ENCODE results near the gene CDH26. TPM values are rescaled to one million over a fixed set of nuclear protein-coding genes. Genes with fewer than 3 reads are reported as not detected.

CDH26 gene
- total and polyA plus RNA-seq, 10 of the 15 experiments (the other 5 are each of a cell fraction or from before 2014, with no cell fraction given): 0.03 to 0.19 (median 0.08) TPM; not detected in 4

DNA sequence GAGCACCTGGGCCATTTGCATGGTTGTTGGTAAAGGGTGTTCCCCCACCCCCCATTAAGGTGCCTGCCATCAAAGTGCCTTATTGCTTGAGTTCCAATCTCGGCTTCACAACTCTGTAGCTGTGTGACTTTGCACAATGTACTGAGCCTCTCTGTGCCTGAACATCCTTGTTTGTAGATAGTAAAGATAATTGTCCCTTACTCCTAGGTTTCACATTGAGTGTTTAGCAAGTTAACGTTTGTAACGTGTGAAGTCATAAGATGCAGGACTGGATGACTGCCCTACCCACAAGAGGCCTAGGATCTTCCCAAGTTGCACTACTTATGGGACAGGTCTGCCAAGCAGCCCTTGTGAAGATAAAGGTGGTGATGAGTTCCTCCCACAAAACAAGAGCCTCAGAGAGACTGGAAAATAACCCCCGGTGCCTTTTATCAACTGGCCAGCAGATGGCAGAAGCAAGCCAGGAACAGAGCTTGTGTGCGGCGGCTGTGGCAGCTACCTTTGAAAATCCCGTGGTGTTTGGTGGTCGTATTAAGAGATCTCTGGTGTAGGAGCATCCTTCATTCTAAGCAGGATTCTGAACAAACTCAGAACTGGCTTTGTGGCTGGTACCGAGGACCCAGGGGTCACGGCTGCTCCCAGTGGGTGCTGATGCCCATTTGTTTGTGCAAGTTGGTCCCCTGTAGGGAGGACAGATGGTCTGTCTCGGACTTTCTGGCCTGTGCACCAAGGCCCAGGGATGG lies 99.1 kb downstream of the CDH26 start (continued):
- TF ChIP-seq, protein P1, sequence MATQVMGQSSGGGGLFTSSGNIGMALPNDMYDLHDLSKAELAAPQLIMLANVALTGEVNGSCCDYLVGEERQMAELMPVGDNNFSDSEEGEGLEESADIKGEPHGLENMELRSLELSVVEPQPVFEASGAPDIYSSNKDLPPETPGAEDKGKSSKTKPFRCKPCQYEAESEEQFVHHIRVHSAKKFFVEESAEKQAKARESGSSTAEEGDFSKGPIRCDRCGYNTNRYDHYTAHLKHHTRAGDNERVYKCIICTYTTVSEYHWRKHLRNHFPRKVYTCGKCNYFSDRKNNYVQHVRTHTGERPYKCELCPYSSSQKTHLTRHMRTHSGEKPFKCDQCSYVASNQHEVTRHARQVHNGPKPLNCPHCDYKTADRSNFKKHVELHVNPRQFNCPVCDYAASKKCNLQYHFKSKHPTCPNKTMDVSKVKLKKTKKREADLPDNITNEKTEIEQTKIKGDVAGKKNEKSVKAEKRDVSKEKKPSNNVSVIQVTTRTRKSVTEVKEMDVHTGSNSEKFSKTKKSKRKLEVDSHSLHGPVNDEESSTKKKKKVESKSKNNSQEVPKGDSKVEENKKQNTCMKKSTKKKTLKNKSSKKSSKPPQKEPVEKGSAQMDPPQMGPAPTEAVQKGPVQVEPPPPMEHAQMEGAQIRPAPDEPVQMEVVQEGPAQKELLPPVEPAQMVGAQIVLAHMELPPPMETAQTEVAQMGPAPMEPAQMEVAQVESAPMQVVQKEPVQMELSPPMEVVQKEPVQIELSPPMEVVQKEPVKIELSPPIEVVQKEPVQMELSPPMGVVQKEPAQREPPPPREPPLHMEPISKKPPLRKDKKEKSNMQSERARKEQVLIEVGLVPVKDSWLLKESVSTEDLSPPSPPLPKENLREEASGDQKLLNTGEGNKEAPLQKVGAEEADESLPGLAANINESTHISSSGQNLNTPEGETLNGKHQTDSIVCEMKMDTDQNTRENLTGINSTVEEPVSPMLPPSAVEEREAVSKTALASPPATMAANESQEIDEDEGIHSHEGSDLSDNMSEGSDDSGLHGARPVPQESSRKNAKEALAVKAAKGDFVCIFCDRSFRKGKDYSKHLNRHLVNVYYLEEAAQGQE (IDR thresholded peaks at IDR 0.05; ENCODE audit: low read depth, low read length): no peak
- TF ChIP-seq RAD21 (IDR thresholded peaks at IDR 0.05; ENCODE audit: insufficient read depth, low read depth, low read length) (peak; percentile 86), RB1 (IDR thresholded peaks at IDR 0.05; ENCODE audit: borderline replicate concordance) (no peak), POLR2AphosphoS5 (IDR thresholded peaks at IDR 0.05; ENCODE audit: low read length) (no peak), FOXK2 (IDR thresholded peaks at IDR 0.05) (no peak), HDAC2 (IDR thresholded peaks at IDR 0.05) (no peak), ZZZ3 (IDR thresholded peaks at IDR 0.05; ENCODE audit: control insufficient read depth, insufficient read length, low read depth) (no peak), SMC3 (IDR thresholded peaks at IDR 0.05; ENCODE audit: borderline replicate concordance, low read length) (peak; percentile 75), NFXL1 (IDR thresholded peaks at IDR 0.05; ENCODE audit: borderline replicate concordance) (peak; percentile 44; the same call in 1 of the 2 replicates)
- TF ChIP-seq, protein P2, sequence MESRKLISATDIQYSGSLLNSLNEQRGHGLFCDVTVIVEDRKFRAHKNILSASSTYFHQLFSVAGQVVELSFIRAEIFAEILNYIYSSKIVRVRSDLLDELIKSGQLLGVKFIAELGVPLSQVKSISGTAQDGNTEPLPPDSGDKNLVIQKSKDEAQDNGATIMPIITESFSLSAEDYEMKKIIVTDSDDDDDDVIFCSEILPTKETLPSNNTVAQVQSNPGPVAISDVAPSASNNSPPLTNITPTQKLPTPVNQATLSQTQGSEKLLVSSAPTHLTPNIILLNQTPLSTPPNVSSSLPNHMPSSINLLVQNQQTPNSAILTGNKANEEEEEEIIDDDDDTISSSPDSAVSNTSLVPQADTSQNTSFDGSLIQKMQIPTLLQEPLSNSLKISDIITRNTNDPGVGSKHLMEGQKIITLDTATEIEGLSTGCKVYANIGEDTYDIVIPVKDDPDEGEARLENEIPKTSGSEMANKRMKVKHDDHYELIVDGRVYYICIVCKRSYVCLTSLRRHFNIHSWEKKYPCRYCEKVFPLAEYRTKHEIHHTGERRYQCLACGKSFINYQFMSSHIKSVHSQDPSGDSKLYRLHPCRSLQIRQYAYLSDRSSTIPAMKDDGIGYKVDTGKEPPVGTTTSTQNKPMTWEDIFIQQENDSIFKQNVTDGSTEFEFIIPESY (IDR thresholded peaks at IDR 0.05): no peak
